ENCODE data around the gene TMEM130.

Gene TMEM130, protein sequence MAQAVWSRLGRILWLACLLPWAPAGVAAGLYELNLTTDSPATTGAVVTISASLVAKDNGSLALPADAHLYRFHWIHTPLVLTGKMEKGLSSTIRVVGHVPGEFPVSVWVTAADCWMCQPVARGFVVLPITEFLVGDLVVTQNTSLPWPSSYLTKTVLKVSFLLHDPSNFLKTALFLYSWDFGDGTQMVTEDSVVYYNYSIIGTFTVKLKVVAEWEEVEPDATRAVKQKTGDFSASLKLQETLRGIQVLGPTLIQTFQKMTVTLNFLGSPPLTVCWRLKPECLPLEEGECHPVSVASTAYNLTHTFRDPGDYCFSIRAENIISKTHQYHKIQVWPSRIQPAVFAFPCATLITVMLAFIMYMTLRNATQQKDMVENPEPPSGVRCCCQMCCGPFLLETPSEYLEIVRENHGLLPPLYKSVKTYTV

DNA sequence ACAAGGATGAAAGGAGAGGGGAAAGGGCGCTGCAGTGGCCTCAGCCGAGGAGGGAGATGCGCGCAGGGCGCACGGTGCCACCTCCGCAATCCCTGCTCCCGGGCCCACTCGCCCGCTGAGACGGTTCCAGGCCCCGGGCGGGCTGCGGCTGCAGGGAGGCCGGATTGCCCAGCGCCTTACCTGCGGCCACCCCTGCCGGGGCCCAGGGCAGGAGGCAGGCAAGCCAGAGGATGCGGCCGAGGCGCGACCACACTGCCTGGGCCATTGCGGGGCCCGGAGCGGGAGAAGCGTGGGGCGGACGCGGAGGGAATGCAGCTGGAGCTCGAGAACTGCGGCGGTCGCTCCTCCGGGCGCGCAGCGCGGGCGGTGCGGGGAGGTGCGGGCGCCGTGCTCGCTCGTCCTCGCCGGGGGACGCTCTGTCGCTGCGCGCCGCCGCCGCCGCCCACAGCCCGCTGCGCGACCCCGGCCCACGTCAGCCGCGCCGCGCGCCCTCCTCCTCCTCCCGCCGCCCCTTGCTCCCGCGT is at the start of gene TMEM130:
Gene TMEM130, minus strand, starts transcription at position 418 of the 524 bp plus-strand sequence. Its CDS starts 153 bp downstream, at position 265.
- no peak for DNase-seq

DNA sequence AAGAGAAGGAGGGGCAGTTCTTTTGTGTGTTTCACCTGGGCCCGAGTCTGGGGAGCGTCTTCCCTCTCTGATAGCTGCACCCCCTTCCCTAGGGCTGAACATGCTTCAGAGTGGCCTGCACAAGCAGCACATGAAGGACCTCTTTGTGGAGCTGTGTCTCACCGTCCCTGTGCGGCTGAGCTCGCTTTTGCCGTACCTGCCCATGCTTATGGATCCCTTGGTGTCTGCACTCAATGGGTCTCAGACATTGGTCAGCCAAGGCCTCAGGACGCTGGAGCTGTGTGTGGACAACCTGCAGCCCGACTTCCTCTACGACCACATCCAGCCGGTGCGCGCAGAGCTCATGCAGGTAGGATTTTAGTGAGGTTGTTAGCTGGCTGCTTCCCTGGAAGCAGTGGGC is 47.5 kb upstream of the TMEM130 start:
- no peak for DNase-seq

DNA sequence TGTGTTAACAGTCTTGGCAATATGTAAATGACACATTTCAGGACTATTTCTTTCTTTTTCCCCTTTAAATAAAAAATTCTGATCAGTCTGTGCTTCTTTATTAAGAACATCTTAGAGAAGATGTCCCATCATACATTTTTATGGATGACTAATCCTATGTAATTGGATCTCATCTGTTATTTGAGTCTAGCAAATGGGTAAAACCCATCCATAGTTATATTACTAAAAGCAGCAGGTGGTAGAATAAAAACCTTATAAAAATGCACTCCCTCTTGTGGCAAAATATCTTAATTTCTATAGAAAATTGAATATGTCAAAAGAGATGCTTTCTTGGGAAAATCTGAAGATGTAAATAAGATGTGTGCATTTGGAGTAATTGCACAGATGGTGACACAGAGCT is 43.8 kb upstream of the TMEM130 start:
- no peak for DNase-seq

DNA sequence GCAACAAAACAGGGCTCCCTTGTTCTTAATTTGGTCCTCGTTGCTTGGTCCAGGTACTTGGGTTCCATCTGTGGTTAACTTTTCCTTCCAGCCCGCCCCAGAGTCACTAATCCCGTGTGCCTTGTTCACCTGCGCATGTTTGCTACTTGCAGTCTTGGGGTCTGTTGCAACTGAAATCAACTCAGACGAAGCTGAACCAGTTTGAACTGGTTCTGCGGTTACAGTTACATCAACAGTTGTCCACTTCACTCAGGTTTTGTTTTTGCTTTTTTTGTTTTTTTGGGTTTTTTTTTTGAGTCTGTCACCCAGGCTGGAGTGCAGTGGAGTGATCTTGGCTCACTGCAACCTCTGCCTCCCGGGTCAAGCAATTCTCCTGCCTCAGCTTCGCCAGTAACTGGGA is 43.2 kb upstream of the TMEM130 start:
- no peak for DNase-seq

DNA sequence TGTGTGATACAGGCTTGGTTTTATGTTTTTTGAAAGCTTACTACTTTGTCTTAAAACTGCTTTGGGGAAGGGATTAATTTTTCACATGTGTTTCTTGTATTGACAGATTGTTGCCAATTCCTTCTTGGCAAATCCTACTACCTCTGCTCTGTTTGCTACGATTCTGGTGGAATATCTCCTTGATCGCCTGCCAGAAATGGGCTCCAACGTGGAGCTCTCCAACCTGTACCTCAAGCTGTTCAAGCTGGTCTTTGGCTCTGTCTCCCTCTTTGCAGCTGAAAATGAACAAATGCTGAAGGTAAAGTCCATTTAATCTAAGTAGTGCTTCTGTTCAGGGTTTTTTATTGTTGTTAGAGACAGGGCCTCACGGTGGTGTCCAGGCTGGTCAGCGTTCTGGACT is 42.1 kb upstream of the TMEM130 start:
- DNase-seq, result no peak

DNA sequence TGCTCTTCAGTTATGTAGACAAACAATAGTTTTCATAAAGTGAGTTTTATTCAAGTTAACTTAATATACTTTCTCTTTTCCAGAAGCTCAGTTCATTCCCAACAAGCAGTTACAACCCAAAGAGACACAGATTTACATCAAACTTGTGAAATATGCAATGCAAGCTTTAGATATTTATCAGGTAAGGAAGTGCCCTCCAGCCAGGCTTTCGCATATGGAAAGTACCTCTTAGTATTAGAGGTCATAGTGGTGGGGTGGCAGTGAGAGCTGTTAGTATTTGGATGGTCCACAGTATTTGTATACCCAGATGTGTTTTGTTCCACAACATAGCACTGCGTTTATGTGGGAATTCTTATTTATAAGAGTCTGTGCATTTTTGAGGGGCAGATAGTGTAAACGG is 40.6 kb upstream of the TMEM130 start:
- DNase-seq, result no peak

DNA sequence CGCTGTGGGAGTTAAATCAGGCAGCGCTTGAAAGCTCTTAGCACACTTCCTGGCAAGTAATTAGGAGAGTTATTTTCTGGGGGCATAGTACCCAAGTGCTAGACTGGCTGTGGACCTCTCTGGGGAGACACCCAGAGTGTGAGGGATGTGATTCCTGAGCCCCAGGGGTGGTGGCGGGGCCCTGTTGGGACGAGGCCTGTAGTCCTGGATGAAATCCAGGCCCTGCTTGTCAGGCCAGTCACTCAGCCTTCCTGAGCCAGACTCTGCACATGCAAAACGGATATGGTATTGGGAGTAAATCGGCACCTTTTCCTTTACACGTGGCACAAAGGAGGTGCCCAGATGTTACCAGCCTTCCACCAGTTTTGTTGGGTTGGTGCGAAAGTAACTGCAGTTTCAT is 39.7 kb upstream of the TMEM130 start:
- no peak for DNase-seq

DNA sequence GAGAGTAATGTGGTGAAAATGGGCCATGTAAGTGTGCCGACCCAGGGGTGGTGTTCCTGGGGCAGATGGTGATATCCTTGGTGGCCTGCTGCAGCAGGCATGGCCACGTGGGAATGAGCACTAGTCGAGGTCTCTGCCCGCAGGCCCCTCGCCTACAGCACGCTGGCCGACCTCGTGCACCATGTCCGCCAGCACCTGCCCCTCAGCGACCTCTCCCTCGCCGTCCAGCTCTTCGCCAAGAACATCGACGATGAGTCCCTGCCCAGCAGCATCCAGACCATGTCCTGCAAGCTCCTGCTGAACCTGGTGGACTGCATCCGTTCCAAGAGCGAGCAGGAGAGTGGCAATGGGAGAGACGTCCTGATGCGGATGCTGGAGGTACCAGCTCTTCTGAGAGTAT is 38.8 kb upstream of the TMEM130 start:
- DNase-seq, result no peak

DNA sequence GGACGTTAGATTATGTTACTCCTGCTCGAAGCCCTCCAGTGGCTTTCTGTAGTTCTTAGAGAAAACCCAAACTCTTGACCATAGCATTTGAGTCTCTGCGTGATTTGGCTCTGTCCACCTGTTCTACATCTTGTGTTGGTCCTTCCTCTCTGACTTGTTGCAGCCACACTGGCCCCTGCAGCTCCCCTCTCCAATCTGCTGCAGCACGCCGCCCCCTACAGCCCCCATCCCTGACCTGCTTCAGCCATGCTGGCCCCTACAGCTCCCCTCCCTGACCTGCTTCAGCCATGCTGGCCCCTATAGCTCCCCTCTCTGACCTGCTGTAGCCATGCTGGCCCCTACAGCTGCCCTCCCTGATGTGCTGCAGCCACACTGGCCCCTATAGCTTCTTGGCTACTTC is 37.8 kb upstream of the TMEM130 start:
- DNase-seq, result no peak

DNA sequence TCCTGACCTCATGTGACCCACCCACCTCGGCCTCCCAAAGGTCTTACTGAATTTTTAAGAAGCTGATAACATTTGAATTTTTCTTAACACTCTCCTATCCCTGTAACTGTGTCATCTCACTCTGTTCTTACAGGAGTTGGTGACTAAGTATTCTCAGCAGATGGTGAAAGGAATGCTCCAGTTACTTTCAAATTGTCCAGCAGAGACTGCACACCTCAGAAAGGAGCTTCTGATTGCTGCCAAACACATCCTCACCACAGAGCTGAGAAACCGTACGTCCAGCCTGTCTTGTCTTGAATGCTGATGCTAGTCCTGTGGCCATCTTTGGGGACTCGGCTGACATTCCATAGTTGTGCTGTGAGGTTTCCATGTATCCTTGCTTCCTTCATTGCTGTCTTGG is 33.4 kb upstream of the TMEM130 start:
- peak; percentile 38 for DNase-seq

DNA sequence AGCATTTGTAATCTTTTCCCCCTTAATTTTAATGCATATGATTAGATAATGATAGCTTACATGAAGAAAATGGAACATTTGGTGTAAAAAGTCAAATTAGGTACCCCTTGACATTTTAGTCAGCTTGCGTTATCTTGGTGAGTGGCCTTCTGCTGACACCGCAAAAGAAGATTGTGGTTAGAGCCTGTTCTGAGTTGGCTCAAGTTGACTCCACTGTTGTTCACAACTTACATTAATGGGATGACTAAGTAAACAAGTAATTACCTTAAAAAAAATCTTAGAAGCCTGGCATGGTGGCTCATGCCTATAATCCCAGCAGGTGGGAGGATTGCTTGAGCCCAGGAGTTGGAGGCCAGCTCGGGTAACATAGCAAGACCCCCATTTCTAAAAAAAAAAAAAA is 32.7 kb upstream of the TMEM130 start:
- peak; percentile 85 for DNase-seq

DNA sequence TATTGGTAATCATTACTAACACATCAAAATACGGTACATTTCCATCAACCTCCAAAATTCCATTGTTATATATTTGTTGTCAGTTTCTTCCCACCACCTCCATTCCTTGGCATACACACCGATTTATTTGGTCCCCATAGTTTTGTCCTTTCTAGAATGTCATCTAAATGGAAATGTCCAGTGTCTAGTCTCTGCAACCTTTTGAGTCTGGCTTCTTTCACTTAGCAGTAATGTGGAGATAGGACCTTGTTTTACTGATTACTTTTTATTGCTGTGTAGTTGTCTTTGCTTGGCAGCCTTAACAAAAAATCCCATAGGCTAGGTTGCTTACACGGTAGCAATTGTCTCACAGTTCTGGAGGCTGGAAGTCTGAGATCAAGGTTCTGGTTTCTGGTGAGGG is 31.0 kb upstream of the TMEM130 start:
- DNase-seq, result no peak

DNA sequence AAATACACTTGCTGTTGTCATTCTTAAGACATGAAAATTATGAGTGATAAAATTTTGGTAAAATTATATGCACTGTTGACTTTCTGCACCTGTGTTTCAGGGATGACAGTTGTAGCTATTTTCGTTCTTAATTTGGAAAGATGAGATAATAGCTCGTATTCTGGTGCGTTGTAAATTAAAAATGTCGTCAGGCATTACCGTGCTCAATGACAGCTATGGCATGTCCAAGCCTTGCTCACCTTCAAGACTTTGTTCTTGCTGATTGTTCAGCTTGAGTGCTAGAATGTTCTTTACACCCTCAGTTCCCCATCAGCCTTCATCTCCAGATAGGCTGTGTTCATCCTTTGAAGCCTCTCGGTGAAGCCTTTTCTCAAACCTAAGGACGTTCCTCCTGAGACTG is 30.0 kb upstream of the TMEM130 start:
- no peak for DNase-seq

DNA sequence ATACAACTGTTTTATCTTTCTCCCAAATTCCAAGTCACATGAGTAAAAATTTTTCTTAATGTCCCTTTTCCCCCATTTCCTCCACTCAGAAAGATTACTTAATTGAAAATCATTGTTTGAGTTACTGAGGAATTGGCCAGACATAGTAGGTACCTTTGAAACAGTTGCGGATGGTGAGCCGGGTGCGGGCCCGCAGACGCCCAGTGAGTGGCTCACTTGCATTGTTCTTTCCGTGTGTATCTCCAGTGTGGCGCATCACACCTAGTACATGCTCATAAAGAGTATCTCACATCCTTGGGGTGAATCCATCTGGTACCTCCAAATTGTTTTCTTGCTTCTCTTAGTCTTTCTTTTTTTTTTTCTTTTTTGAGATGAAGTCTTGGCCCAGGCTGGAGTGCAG is 22.8 kb upstream of the TMEM130 start:
- DNase-seq, result no peak

DNA sequence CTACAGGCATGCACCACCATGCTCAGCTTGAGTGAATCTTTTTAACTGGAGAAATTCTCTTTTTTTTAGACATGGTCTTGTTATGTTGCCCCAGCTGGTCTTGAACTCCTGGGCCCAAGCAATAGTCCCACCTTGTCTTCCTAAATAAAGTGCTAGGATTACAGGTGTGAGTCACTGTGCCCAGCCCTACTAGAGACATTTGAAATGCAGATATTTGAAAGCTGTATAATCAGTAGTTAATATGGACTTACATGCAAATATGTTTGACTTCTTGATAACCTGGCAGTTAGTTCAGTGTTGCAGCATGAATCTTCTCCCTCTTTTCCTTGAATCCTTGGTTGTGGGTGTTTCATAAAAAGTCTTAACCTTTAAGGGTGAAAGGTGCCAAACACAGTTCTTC is 17.2 kb upstream of the TMEM130 start:
- DNase-seq, result no peak

DNA sequence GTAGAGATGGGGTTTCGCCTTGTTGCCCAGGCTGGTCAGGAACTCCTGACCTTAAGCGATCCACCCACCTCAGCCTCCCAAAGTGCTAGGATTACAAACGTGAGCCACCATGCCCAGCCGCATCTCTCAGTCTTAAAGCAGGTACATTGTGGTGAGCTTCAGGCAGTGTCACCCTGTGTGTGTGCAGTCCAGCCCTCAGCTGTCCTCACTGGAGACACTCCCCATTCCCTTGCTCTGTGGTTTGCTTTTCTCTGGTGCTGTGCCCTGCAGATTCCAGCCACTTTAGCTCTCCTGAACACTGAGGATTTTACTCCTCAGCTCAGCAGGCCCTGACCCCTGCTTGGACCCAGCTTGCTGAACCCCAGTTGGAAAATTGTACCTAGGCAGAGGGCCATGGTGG is 14.6 kb upstream of the TMEM130 start:
- DNase-seq, result no peak

DNA sequence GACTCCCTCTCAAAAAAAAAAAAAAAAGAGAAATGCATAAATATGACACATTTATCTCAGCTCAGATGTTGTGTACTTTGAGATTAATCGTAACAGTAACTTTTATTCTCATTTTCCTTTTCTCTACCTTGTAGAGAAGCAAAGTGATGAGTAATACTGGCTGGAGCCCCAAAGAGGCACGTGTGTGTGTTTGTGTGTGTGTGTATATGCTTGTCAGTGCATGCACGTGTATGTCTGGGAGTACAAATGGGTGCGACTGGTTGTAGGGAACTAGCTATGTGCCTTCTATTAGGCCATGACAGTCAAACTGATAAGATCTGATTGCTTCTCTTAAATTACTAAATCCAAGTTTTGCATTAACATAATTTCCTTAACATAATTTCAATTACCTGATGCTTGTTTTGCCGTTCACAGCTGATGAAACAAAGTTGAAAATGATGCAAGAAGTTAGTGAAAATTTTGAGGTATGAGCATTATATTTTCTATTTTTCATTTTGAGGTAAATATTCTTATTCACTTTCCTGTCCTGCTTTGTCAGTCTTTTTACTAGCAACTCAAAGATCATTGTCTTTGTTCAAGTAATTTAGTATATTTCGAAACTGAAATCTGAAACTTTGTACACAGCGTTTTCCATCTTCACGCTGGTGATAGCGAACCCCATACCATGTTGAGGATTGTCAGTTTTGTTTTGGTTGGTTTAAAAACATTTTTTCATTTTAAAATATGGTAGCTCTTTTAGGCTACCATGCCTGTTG is 11.9 kb upstream of the TMEM130 start:
- DNase-seq, result no peak

DNA sequence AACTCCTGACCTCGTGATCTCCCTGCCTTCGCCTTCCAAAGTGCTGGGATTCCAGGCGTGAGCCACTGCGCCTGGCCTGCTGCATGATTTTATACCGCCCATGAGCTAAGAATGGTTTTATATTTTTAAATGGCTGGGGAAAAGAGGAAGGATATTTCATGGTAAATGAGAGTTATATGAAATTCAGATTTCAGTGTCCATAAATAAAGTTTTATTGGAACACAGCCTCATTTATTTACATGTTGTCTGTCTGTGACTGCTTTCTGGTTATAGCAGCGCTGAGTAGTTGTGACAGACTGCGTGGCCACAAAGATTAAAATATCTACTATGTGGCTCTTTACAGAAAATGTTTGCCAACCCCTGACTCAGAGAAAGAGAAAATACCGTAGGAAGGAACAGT is 10.7 kb upstream of the TMEM130 start:
- no peak for DNase-seq

DNA sequence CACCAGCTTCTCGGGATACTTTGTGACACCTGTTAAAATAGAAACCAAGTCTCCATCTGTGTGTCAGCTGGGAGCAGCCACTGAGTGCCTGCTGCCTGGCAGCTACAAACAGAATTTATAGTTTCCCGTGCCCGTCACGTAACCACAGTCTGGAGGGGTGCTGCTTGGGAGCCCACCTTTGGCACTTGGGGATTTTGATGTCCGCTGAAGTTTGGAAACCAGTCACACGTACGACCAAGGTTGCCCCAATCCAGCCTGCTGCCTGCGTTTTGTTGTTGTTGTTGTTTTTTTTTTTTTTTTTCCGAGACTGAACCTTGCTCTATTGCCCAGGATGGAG is 10.1 kb upstream of the TMEM130 start:
- DNase-seq, result no peak

DNA sequence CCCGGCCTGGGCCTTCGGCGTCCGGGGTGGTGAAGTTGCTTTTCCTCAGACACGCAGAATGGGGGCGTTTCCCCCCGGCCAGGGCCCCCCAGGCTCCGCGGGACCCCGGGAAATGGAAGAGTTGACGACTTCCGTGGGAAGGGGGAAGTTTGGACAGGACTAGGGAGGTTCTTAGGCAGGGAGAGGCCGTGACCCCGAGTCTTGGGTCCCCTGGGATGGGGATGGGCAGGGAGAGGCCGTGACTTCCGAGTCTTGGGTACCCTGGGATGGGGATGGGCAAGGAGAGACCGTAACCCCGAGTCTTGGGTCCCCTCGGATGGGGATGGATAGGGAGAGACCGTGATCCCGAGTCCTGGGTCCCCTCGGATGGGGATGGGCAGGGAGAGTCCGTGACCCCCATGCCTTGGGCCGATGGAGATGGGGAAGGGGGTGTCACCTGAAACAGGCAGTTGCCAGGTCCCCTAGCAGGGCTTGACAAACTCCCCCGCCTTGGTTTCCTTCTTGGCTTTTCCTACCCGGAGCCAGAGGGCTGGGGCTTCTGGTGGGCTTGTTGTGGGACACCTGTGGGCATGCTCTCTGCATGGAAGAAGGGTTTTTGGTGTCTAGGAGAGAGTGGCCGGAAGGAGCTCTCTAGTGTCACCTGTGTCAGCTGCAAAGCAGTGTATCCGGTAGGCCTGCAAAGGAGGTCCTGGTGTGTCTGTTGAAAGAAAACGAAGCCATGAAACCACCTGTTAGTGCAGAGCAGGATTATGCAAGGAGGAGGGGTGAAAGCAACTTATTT is 9.6 kb upstream of the TMEM130 start:
- DNase-seq, result peak; percentile 10

DNA sequence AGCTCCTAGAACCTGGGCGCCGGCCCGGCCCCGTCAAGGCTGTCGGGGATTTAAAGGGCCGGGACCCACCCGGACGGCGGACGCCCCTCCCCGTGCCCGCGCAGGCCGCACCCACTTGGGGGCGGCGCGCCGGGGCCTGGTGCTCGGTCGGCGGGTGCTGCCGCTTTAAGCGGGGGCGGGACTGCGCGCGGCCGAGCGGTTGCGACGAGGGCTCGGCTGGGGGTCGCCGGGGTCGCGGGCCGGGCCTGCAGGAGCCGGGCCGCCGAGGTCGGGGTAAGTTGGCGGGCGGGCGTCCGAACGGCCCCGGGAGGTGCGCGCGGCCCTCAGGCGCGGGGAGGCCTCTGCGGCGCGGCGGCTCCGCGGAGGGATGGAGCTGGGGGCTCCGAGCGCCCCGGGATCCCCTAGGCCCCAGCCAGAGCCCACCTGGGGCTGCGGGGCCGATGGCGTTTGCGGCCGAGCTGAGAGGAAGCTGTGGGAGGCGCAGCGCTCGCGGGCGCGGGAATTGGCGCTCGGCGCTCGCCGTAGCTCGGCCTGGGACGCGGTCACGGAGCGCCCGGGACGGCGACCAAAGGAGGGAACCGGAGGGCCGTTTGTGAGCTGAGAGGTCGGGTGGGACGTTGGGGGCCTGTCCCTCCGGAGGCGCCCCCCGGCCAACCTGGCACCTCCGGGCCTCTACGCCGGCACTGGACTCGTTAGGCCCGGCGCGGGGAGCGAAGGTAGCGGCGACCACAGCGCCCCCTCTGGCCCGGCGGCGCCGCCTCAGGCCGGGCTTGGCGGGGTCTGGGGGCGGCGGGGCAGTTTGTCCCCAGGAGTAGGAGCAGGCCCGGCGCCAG is 8.8 kb upstream of the TMEM130 start, which contains the start of gene TRRAP:
Gene TRRAP, plus strand, starts transcription at position 168 of the 833 bp plus-strand sequence. CDS start 2,619 bp downstream, outside the sequence.
- DNase-seq, result peak; percentile 57

DNA sequence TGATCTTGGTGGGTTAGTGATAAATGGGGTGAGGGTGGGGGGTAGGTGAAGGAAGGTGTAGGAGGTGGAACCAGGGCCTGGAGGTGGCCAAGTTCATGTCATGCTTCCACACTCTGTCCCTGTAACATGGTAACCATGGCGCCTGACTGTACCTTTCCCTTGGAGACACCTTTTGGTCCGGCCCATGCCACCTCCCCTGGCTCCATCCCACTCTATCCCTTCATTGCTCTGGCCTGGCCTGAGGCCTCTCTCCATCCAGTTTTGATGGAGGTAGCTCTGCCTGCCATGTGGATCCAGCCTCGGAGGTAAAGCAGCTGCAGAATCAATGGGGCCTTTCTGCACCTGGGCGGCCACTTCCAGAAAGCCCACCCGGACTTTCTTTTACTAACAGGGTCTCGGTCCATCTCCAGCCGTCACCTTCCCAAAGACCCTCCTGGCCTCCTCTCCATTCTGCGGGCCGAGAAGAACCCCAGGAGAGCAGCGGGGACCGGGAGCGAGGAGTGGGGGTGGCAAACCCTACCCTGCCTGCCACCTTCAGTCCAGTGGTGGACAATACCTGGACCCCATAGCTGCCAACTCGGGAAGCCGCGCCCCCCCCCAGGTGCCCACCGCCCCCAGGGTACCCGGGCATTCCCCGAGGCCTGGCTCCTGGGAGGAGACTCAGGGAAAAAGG is 8.0 kb upstream of the TMEM130 start:
- DNase-seq, result no peak

Data from NCI-H2227 treated with DMSO at 0.1 percent for 48 hours (cell line).